Non-pigmented ciliary epithelial cell (primary cell): Measurements from ENCODE around the gene MAP2K5.

ENCODE experiments used
- DNase-seq: peaks from one replicate; pipeline ENCODE4 v3.0.0-alpha.2; 2010; ENCODE audit warnings: low read depth

MAP2K5 gene

DNA sequence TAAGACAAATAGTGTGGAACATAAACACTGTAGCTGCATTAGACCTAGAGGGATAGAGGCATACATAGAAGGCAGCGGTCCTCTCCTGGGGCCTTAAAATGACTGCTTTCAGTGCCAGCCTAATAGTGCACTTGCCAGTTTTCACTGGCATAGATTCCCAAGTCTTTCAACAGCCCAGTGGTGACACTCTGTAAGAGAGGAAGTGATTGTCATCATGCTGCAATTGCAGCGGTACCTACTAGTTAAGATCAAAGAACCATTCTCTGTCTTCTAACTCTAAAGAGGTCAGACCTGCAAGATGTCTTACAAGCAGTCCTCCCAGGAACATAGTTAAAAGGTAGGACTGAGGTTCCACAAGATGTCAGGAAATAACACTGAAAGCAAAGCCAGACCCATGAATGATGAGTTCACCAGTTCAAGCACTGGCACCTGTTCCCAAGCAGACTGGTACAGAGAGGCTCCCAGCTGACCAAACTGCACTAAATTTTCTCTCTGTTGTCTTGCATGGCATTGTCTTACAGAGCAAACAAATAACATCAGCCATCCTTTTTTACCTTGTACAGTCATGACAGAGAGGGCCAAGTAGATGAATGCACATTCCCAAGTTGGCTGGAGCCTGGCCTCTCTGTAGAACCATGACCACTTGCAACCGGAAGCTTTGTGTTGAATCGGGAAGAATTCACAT is 182.3 kb downstream of the MAP2K5 start:
- no peak for DNase-seq

DNA sequence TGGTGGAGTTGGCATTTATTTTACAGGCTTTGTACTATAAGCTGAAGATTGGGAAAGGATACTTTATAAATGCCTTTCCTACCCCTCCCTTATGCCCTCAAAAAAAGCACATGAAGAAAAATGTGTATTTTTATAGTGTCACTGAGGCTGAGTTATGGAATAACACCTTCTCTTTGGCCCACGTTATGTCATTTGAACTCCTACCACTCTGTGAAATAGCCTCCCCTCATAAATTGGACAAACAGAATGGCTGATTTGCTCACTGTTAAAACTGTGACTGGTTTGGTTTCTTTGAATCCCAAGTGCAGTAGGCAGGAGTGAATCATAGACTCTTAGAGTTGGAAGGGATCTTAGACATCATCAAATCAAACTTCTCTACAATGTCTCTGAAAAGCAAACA is 187.6 kb downstream of the MAP2K5 start:
- DNase-seq = no peak

GRCh38 chr15:67731112-67731721 is 188.7 kb downstream of the MAP2K5 start:
- no peak for DNase-seq

DNA sequence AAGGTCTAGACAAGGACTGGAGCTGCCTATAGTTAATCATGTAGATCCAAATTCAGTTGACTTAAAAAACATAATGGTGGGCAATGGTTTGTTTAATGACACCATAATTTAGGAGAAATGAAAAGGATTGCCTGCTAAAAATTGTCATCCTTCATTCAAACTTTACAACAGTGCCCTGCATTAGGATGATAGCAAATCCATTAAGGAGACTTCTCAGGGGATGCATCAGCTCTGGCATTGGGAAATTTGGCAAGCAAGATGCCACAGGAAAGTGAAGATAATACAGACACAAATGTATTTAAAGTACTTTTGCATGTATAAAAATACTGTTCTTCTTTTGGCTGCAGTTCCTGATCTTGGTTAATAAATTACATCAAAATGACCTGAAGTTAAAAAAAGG is 189.7 kb downstream of the MAP2K5 start:
- DNase-seq = no peak

DNA sequence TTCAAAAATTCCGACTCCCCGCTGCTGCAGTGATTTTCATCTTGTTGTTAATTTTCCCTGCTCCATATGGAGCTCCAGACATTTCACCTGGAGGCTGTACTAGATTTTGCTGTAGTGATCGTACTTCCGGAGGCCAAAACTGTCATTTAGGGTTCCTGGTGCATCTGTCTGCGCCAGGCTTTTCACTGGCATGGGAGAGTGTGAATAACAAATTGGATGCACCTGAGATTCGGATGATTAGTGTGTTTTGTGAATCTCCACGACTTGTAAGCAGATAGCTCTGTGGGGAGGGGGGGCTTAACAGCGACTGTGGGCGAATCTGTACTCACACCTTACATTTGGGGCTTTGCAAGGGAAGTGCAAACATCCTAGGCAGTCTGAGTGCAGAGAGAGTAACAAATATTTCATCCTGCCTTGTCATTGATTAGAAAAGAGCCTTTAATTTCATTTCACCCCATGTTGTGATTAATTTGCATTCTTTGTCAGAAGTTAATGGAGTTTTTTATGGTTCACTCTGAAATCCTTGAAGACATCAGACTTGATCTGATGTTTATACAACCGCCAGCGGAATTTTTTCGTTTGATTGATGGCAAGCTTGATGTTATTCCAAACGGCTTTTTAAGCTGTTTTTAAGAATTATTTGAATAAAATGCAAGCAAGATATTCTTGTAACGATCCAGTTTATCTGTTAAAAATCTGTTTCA is 190.3 kb downstream of the MAP2K5 start:
- DNase-seq = no peak

GRCh38 chr15:67735896-67736295 is 193.4 kb downstream of the MAP2K5 start:
- DNase-seq = no peak

GRCh38 chr15:67736810-67737209 is 194.3 kb downstream of the MAP2K5 start:
- DNase-seq = no peak

DNA sequence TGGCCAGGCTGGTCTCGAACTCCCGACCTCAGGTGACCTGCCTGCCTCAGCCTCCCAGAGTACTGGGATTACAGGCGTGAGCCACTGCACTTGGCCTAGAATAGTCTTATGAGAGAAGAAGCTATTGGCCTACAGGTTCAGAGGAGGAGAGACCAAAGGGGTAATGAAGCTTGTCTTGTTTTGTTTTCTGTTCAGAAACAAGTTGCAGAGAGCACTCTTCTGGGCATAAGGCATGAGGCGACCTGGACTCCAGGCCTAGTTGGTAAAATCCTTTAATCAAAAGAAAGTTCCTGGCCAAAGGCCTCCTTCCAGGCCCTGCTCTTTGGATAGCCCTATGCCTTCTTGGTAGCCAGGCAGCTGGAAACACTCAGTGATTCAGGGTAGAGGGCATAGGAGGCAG is 195.6 kb downstream of the MAP2K5 start:
- DNase-seq = no peak

DNA sequence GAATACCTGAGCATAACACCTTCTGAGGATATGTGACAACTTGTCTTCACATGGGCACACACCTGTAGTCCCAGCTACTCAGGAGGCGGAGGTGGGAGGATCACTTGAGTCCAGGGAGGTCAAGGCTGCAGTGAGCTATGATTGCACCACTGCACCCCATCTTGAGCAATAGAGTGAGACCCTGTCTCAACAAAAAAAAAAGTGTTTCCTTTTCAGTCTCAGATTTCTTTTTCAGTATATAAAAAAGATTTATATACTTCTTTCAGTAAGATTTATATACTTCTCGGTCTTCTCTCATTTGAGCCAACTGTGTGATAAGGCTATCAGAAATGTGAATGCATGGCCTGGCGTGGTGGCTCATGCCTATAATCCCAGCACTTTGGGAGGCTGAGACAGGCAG is 197.9 kb downstream of the MAP2K5 start:
- DNase-seq = no peak

- no peak for DNase-seq
Observed at GRCh38 chr15:67741308-67741707, 198.8 kb downstream of the MAP2K5 start.

GRCh38 chr15:67743558-67743957 is 201.1 kb downstream of the MAP2K5 start:
- DNase-seq = no peak

DNA sequence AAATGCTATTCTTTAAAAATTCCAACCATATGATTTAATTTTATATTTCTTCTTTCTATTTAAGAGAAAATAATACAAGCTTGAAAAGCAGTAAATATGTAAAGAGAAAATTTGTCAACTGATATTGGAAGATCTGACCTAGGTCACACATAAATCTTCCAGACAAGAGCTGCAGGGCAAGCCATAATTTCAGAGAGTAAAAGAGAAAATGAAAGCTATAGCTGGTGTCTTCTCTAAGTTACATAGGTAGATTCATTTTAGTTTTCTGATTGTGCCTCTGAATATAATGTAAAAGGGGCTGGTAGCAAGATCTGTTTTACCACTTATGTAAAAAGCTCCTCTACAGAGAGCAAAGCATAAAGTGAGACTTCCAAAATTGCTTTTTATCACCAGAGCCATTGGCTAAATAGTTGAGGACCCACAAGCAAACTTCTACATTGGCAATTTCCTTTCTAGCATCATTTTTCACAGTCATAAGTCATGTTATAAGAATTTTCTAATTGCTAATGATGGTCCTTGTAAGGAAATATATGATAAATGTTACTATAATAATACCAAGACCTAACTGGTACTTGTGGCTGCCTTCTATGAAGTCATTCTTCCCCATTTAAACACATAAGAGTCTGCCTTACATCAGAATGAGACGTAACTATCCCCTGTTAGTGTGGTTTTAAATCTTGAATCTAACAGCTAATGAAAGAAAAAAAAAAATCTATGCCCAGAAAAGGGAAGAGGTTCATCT is 202.0 kb downstream of the MAP2K5 start:
- DNase-seq = no peak

GRCh38 chr15:67745073-67746006 is 202.8 kb downstream of the MAP2K5 start:
- DNase-seq = no peak

- DNase-seq = peak; percentile 20
Observed at GRCh38 chr15:67746022-67746421, 203.5 kb downstream of the MAP2K5 start.

DNA sequence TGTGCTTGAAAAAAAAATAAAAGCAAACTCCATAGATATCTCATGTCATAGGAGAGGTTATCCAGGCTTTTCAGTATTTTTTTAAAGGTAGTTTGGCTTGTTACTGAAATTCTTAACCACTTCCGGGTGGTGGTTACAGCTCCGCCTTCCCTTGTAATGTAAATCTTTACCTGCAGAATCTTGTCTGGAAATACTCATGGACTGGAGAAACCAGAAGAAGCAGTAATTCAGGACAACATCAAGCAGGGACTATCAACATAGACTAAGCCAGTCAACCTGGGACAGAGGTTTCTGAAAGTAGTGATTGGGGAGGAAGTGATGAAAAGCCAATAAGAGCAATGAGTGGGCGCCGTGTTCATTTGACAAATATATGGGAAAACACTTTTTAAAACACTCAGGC is 203.9 kb downstream of the MAP2K5 start:
- no peak for DNase-seq

- DNase-seq = no peak
Observed at GRCh38 chr15:67747921-67748320, 205.4 kb downstream of the MAP2K5 start.

- no peak for DNase-seq
Observed at GRCh38 chr15:67750371-67750770, 207.9 kb downstream of the MAP2K5 start.

DNA sequence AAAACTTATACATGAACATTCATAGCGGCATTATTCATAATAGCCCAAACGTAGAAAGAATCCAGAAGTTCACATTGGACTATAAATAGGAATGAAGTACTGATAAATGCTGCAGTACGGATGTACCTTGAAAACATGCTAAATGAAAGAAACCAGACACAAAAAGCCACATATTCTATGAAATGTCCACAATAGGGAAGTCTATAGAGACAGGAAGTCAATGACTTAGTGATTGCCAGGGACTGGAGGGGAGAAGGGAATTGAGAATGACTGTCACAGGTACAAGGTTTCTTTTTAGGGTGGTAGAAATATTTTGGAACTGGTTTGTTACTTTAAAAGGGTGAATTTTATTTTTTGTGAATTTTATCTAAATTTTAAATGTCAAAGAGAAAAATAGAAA is 211.4 kb downstream of the MAP2K5 start:
- no peak for DNase-seq

- DNase-seq = no peak
Observed at GRCh38 chr15:67755264-67755663, 212.8 kb downstream of the MAP2K5 start.

- no peak for DNase-seq
Observed at GRCh38 chr15:67755936-67756335, 213.4 kb downstream of the MAP2K5 start.

DNA sequence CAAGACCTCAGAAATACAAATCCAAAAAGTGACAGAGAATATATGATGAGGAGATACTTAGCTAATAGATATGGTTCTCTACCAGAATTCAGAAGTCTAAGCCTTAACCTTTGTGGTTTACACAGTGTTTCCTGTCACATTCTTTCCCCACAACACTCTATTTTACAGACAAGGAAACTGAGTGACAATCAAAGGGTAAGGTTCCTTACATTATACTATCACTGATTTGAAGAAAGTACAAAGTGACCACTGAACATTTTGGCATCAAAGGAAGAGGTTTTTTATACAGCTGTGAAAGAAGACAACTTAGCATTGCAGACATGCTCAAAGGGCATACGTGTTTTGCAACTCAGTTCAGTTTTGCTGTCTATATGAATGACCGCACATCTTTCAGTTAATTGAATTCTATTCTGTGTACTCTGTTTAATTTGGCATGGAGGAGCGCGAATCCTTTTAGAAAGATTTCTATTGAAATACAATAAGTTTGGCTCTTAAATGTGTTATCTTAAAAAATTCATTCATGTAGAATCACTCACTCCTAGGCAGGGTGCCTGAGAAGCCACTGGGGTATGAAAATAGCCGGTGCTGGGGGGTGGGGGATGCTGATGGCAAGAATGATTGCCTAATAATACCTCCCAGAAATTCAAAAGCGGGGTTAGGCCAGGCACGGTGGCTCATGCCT is 216.3 kb downstream of the MAP2K5 start:
- no peak for DNase-seq
